DMS153 treated with DMSO at 0.1 percent for 48 hours (cell line): Measurements from ENCODE around the gene TMED6.
"Not testable (repeated sequence)": the region's sequence is repeated elsewhere in the genome, so short reads cannot be mapped to it uniquely, and the experiment has no call there.

Experiments used
- DNase-seq: peaks from one replicate; lab custom pipeline; 2025; ENCODE audit not compliant: unreplicated experiment; lab: John Stamatoyannopoulos, UW

Gene TMED6

DNA sequence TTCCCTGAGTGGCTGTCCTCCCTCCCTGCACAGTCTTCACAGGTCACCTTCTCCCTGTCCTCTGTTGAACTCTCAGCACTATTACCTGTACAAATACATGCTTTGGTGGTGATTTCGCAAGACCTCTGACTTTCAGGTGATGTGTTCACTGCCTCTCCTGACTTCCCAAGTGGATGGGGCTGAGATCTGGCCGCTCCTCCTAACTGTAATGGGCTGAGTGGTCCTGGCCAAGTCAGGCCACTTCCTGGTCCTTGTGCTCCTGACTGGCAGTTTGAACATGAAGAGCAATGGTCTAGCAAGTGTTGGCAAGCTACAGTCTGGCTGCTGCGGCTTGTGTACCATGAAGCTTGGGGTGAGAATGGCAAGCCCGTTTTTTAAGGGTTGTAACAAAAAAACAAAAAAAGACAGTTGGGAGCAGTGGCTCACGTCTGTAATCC, 11.7 kb upstream of the TMED6 start:
- DNase-seq: no peak

DNA sequence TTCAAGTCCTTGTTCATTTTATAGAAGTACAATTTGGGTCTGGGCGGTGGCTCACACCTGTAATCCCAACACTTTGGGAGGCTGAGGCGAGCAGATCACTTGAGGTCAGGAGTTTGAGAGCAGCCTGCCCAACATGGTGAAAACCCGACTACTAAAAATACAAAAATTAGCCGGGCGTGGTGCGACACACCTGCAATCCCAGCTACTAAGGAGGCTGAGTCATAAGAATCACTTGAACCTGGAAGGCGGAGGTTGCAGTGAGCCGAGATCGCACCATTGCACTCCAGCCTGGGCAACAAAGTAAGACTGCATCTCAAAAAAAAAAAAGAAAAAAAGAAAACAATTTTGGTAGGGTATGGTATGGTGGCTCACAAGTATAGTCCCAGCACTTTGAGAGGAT, 8.5 kb upstream of the TMED6 start:
- not testable (repeated sequence) for DNase-seq

DNA sequence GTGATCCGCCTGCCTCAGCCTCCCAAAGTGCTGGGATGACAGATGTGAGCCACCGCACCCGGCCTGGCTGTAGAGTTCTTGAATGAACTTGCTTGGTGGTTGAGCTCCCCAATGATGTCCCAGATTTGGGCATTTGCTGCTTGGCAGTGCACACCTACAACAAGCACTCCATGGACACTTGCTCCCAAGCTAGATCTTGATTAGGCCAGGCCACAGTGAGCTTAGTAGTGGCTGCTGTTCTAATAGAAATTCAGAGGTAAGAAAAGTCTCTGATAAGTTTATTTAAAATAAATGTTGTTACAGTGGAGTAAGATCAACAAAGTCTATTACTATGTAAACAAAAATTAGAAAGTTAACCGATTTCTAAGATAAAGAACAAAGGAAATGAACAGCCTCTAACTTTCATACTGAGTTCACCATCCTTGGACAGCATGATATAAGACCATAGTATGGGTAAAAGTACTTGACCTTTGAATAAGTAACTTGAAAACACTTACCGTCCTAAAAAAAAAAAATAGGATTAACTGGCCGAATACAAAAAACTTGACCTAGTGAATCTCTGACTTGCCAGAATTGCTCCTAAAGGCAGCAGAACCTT, 951 bp downstream of the TMED6 start:
- DNase-seq: no peak

DNA sequence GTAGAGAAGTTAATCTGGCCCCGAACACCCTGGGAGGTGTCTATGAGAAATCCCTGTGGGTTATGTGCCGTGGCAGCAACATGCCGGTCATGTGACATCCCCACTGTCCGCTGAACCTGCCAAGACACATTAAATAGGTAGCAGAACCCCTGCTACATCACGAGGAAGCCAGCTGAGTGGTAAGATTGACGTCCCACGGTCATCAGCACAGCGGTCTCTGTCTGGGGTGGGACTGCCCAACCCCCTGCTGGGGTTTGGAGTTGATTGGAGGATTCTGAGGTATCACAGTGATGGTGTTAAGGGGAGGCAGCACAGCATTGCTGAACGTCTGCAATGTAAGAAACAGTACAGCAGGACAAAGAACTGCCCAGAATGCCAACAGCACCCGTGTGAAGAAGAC, 2.0 kb downstream of the TMED6 start:
- no peak for DNase-seq

DNA sequence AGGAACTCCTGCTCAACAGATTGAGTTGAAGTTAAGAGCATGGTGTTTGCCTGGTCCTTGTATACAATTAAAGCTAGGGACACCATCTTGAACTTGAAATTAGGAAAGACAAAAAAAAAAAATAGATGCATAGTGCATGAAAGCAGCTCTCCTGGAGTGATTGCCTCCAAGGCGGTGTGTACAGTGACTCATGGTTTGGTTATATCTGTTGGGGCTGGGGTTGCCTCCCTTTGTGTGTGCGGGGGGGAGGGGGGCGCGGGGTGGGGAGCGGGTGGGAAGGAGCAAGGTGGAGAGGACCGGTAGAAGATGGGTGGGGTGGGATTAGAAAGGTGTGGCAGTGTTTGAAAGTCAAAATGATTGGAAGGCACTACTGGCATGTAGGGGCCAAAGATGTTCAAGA, 3.4 kb downstream of the TMED6 start:
- DNase-seq: no peak

DNA sequence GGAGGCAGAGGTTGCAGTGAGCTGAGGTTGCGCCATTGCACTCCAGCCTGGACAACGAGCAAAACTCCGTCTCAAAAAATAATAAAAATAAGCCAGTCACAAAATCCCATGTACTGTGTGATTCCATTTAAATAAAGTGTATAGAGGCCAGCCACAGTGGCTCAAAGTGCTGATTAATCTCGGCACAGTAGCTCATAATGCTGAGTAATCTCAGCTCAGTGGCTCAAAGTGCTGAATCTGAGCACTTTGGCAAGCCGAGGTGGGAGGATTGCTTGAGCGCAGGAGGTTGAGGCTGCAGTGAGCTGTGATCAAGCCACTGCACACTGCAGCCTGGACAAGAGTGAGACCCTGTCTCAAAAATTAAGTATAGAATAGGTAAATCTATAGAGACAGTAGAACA, 4.9 kb downstream of the TMED6 start:
- no peak for DNase-seq

DNA sequence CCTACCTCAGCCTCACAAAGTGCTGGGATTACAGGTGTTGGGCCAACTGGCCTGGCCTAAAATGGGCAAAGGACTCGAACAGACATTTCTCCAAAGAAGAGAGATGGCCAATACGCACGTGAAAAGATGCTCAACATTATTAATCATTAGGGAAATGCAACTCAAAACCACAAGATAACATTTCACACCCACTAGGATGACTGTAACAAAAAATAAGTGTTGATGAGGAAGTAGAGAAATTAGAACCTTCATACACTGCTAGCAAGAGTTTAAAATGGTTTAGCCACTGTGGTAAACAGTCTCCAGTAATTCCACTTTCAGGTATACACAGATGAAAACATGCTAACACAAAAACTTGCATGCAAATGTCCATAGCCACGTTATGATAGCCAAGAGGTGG, 5.7 kb downstream of the TMED6 start:
- DNase-seq: no peak

DNA sequence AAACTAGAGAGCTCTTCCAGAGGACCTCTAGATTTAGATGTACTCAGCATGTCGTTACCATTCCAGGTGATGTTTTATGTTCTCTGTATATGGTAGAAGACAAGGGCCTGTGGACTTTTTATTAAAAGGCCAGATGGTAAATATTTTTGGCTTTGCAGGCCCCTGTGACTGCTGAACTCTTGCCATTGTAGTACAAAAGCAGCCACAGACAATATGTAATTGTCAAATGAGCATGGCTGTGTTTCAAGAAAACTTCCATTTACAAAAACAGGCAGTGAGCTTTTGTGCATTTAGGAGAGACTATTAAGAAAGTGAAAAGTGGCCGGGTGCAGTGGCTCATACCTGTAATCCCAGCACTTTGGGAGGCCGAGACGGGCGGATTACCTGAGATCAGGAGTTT, 7.4 kb downstream of the TMED6 start:
- no peak for DNase-seq

DNA sequence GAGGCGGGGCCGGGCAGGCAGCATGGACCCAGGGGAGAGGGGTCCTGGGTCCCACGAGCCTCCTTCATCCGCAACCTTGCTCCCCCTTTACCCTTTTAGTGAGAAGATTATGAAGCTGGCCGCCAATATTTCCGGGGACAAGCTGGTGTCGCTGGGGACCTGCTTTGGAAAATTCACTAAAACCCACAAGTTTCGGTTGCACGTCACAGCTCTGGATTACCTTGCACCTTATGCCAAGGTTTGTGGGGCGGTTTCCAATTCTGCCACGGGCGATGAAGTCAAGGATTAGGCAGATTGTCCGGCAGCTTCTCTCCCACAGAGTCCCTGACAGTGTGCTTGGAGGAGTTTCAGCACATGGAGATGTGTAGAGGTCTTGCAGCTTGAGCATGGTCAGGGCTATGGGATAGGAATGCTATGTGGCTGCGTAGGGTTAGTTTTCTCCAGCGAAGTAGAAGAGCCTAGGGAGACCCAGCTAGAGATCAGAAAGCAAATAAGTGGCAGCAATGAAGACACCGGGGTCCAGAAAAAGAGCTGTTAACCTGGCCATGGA, 11.4 kb downstream of the TMED6 start:
- DNase-seq: no peak

DNA sequence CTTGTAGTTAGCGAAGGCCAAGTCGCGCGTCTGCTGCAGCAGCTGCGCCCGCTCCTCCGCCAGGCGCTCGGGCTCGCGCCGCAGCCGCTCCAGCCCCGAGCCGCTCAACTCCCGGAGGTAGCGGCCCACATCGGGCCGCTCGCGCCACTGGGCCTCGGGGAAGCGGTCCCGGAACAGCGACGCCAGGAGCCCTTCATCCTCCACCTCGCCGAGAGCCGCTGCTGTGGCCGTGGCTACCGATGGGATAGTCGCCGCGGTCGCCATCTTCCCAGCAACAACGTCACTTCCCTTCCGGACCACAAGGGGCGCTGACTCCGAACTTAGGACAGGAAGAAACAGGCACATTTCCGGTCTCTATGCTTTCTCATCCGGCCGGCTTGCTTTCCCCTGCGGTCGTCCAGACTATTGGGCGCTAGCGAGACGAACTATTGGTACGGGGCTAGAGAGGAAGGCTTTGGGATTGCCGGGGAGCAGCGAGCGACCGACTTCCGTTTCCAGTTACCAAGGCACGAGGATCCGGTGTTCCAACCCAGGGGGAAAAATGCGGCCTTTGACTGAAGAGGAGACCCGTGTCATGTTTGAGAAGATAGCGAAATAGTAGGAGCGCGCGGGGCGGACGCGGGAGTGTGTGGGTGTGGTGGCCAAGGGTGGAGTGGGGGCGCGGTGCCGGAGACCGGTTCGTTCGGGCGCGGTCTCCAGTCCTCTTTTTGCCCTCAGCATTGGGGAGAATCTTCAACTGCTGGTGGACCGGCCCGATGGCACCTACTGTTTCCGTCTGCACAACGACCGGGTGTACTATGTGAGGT, 12.1 kb downstream of the TMED6 start, which contains the start of the genes COG8 and NIP7:
Gene COG8 (minus strand): TSS at position 276 of the 806 bp plus-strand sequence. CDS start 12 bp downstream, at position 264.
Gene NIP7 (plus strand): TSS at position 484 of the 806 bp plus-strand sequence. CDS start 58 bp downstream, at position 542.
- DNase-seq: peak; percentile 99

DNA sequence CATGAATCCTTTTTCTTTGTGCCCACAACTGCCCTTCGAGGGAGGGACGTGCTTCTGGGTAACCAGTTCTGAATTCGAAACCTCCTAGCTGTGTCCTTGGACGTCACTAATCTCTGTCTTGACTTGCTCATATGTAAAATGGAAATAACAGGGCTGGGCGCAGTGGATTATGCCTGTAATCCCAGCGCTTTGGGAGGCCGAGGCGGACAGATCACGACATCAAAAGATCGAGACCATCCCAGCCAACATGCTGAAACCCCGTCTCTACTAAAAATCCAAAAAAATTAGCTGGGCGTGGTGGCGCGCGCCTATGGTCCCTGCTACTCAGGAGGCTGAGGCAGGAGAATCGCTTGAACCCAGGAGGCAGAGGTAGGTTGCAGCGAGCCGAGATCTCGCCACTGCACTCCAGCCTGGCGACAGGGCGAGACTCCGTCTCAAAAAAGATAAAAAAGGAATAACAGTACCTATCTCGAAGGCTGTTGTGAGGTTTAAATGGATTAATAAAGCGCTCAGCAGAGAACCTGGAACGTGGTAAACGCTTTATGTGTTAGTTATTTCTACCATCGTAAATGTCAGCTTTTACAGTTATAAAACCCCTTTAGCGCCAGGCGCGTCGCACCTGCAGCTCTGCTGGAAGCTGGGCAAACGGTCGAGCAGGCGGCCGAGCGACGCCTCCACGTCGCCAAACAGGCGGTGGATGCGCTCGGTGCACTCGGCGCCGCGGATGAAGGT, 12.9 kb downstream of the TMED6 start:
- no peak for DNase-seq

DNA sequence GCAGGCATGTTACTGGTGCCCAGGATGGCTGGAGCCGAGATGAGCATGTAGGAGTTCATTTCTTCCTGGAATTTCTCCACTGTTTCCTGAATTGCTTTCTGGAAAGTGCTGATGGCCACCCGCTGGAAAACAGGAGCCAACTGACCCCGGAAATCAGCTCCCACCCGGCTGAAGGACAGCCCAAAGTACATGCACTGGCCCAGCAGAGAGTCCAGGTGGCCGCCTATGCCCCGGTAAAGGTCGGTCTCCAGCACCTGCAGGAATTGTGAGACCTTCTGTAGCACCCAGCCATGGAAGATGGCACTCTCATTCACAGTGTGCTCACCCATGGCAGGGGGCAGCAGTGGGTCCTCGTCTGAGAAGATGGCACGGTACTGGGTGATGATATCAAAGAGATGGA, 16.9 kb downstream of the TMED6 start:
- no peak for DNase-seq

DNA sequence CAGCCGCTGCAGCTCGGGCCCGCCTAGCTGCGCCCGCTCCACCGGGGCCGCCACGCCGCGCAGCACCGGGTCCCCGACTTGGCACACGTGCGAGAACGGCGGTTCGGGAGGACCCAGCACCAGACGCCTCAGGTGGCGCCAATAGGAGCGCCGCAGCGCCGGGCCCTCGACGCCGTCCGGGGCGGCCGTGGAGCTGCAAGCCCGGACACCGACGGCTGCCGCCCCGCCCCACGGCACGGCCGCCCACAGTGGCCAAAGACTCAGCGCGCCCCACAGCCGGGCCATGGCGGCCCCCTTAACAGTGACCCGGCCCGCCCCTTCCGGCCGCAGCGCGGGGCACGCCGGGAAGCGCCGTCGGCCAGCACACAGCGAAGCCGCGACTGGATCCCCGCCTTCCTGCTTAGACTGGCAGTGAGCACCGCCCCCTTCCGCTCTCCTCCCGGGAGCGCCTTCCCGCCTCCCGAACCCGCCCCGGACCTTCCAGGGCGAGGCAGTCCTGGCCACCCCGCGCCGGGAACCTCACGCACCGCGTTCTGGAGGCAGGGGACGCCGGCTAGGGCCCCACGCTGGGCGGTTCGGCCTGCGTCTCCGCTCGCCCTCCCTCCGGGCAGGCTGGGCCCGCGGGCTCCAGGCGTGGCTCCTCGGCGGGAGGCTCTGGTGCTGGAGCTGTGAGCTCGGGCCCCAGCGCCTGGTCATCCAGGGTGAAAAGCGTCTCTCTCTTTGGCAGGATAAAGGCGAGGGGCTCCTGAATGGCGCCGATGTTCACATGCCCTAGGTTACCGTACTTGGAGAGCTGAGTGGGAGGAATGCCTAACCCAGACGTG, 21.1 kb downstream of the TMED6 start, which contains the start of gene PDF:
Gene PDF (minus strand): TSS at position 303 of the 824 bp plus-strand sequence. CDS start 18 bp downstream, at position 285.
- DNase-seq: peak; percentile 81

DNA sequence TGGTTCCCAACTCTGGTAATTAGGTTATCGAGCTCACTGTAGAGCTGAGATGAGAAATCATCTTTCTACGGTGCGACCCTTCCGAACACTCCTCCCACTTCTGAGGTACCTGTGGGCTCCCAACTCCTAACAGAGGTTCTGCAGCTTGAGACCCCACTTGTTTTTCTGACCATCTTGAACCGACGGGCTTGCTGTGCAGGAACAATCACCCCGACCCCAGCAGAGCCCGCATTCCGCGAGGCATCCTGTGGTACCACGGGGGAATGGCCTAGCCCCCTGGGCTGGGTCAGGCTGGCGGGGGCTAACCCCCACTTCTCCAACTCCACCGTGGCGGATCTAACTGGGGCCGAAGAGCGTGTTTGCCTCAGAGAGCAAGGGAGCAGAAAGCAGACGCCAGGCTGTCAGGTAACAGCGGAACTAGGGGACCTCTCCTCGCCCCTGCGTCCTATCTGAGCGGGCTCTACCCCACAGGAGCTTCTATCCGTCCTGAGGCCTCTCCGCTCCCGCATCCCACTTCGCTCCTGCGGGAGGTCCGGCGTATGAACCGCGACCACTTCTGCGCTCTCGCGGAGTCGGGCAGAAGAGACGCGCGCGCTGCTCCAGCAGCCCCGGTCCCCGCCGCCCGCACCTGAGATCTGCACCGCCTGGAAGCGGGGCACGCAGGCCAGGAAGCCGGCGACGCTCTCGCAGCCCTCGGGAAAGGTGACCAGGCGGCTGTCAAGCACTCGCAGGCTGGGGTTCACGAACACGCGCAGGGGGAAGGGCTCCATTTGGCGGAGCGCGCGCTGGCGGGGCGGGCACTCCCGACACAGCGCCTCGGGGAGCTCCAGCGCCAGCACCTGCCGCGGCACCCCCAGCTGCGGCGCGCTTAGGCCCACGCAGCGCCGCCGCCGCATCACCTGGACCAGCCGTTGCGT, 22.0 kb downstream of the TMED6 start:
- DNase-seq: no peak

DNA sequence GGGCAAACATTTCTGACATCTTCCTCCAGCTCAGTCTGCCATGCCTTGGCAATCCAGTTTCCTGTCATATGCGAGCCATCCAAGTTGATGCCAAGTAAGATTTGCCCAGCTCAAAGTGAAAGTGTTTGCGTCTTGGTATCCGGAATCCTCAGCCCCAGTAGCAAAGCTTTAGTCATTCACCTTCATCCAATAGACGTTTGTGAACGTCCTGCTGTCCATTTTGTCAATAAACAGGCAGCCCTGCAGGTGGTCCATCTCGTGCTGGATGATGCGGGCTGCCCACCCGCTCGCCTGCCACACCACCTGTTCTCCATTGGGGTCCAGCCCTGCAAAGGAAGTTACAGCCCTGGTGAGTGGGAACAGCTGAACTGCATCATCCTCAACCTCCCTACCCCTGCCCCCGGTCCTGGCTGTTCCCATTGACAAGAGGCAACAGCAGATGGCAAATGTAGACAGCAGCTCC, 22.7 kb downstream of the TMED6 start:
- no peak for DNase-seq

DNA sequence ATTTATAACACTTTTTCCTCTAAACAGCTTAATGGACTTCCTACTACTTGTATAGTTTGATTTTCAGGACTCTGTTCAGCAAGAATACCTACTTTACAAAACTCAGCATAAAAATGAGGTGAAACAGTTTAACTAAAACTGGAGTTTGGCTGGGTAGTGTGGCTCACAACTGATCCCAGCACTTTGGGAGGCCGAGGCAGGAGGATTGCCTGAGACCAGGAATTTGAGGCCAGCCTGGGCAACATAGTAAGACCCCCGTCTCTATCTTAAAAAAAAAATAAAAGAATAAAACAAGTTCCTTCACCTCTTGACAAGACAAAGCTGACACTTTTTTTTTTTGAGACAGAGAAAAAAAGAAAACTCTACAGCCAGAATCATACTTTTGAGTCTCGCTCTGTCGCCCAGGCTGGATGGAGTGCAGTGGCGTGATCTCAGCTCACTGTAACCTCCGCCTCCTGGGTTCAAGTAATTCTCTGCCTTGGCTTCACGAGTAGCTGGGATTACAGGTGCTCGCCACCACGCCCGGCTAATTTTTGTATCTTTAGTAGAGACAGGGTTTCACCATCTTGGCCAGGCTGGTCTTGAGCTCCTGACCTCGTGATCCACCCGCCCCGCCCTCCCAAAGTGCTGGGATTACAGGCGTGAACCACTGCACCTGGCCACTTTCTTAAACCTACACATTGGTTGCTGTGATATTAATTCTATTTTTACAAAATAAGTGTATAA, 23.8 kb downstream of the TMED6 start:
- no peak for DNase-seq

DNA sequence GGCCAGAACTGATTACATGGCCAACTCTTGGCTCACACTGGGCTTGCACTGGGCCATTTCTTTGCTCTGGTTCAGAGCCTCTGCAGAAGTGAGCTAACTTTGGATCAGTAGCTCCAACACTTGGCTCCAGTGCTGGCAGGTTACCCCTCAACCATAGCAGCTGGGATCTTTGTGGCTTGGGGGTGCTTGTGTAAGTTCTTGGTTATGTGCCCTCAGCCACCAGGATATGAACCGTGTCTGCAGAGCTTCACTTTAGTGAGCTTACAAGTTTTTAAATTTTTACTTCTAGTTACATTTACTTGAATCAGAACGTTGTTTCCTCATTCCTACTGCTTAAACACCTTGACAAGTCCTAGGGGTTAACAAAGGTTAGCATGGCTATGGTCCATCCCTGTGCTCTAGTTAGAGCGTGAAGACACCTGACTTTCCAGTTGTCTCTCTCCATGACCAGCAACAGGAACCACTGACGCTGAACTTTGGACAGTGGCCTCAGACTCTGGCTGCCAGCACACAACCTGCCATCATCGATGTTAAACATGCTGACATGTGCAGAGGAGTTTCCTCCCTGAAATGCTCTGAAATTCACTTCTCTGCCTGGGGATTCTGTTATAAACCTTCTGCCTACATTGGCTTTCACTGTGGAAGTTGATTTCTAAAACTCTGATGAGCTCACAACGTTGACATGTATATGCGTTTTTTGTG, 25.3 kb downstream of the TMED6 start:
- DNase-seq: no peak

DNA sequence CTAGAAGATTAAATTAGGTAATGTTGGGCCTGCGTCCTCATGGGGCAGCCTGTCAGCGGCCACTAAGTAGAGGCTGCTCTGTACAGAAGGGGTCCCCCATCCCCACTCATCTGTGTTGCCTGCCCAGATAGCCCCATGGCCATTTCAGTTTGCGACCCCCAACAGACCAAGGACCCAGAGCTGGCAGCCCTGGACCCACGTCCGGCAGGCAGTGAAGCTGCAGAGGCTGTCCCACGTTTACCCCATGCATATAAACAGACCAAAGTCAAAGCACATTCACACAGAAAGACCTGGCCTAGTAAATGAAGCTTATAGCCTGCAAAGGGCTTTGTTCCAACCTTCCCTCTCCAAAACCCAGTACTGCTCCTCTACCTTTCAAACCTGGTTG, 25.8 kb downstream of the TMED6 start:
- DNase-seq: no peak
